ENCODE measurements around the gene DBT. TPM values are rescaled to one million over a fixed set of nuclear protein-coding genes. Genes with fewer than 3 reads are reported as not detected.
"Not testable (repeated sequence)": the region's sequence is repeated elsewhere in the genome, so short reads cannot be mapped to it uniquely, and the experiment has no call there.

Gene DBT
- total RNA-seq, 1 donor from 2014 or later: 13.7 TPM

DNA sequence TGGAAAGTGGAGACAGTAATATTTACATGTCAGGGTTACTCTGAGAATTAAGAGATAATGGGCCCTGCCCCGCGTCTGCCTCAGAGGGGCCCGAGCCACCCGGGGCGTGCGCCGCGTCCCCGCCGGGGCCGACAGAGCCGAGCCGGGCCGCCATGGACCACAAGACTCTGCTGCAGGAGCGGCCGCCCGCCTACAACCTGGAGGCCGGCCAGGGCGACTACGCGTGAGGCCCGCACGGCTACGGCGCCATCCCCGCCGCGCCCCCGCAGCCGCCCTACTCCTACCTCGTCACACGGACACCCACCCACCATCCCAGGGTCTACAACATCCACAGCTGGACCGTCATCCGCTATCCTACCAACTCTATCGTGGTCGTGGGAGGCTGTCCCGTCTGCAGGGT is 36.5 kb downstream of the DBT start:
- Histone ChIP-seq H3K9ac (no peak overlapping the region), H3K36me3 (peaks cover 21% of the 10 kb centered on the region), H3K4me1 (no peaks in the 10 kb centered on the region), H3F3A (ENCODE audit: low read depth) (no peaks in the 10 kb centered on the region), H4K20me1 (ENCODE audit: low read depth) (no peaks in the 10 kb centered on the region), H3K4me3 (no peak overlapping the region), H3K4me2 (no peak overlapping the region), H3K27me3 (no peaks in the 10 kb centered on the region), H3K9me3 (ENCODE audit: low read depth) (no peaks in the 10 kb centered on the region), H3K27ac (no peak overlapping the region), H2AFZ (replicated peaks) (no peak overlapping the region), H3K79me2 (ENCODE audit: low read depth) (no peaks in the 10 kb centered on the region)
- Mint-ChIP-seq H3K9me3 (no peaks in the 10 kb centered on the region), H3K4me3 (no peak overlapping the region), H3K4me1 (no peaks in the 10 kb centered on the region), H3K27me3 (ENCODE audit: insufficient read depth, low read depth) (peaks cover 5% of the 10 kb centered on the region), H3K27ac (no peak overlapping the region), H3K36me3 (peaks cover 4% of the 10 kb centered on the region)
- DNase-seq (ENCODE audit: low spot score): no peak
- no peak for TF ChIP-seq EZH2phosphoT487 (IDR thresholded peaks at IDR 0.05)
- TF ChIP-seq EZH2 (IDR thresholded peaks at IDR 0.05): no peak
- TF ChIP-seq, protein P1, sequence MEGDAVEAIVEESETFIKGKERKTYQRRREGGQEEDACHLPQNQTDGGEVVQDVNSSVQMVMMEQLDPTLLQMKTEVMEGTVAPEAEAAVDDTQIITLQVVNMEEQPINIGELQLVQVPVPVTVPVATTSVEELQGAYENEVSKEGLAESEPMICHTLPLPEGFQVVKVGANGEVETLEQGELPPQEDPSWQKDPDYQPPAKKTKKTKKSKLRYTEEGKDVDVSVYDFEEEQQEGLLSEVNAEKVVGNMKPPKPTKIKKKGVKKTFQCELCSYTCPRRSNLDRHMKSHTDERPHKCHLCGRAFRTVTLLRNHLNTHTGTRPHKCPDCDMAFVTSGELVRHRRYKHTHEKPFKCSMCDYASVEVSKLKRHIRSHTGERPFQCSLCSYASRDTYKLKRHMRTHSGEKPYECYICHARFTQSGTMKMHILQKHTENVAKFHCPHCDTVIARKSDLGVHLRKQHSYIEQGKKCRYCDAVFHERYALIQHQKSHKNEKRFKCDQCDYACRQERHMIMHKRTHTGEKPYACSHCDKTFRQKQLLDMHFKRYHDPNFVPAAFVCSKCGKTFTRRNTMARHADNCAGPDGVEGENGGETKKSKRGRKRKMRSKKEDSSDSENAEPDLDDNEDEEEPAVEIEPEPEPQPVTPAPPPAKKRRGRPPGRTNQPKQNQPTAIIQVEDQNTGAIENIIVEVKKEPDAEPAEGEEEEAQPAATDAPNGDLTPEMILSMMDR (IDR thresholded peaks at IDR 0.05): no peak

DNA sequence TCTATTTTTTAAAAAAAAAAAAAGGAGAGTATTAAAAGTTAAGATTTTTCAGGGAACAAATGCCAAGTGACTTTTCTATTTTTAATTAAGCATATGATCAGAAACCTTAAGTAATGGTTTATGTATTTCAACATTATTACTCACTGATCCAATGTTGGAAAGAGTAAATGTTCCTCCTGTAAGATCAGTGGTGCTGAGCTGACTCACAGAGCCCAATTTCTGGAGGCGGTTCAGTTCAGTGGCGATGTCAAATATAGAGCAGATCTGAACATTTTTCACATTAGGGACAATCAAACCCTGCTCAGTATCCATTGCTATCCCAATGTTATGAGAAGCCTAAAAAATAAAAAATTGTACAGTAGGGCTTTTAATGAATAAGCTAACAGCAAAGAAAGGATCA is 43.3 kb downstream of the DBT start:
- H3K9ac ChIP-seq: no peak overlapping the region
- H3K36me3 Mint-ChIP-seq: peaks cover 51% of the 10 kb centered on the region
- no peak for TF ChIP-seq EZH2phosphoT487 (IDR thresholded peaks at IDR 0.05)
- TF ChIP-seq EZH2 (IDR thresholded peaks at IDR 0.05): no peak
- TF ChIP-seq, protein P1 (IDR thresholded peaks at IDR 0.05): no peak

DNA sequence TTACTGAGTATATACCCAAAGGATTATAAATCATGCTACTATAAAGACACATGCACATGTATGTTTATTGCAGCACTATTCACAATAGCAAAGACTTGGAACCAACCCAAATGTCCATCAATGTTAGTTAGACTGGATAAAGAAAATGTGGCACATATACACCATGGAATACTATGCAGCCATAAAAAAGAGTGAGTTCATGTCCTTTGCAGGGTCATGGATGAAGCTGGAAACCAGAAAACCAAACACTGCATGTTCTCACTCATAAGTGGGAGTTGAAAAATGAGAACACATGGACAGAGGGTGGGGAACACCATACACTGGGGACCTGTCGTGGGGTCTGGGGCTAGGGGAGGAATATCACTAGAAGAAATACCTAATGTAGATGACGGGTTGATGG is 44.0 kb downstream of the DBT start:
- H3K4me1 ChIP-seq, H3K27ac Mint-ChIP-seq: not testable (repeated sequence)

More for the DNA sequence above, 43.3 kb downstream of the DBT start:
- Histone ChIP-seq H3K27ac (no peak overlapping the region), H3K27me3 (no peaks in the 10 kb centered on the region), H2AFZ (replicated peaks) (no peak overlapping the region), H3K4me3 (no peak overlapping the region), H3K4me2 (no peak overlapping the region), H3K9me3 (ENCODE audit: low read depth) (no peaks in the 10 kb centered on the region), H3K36me3 (peaks cover 28% of the 10 kb centered on the region), H3K4me1 (no peaks in the 10 kb centered on the region), H3F3A (ENCODE audit: low read depth) (no peaks in the 10 kb centered on the region), H3K79me2 (ENCODE audit: low read depth) (no peaks in the 10 kb centered on the region), H4K20me1 (ENCODE audit: low read depth) (no peaks in the 10 kb centered on the region)
- H3K27ac Mint-ChIP-seq: no peak overlapping the region
- H3K9me3 Mint-ChIP-seq: peaks cover 18% of the 10 kb centered on the region
- no peak overlapping the region for H3K4me3 Mint-ChIP-seq
- no peaks in the 10 kb centered on the region for H3K4me1 Mint-ChIP-seq
- no peaks in the 10 kb centered on the region for H3K27me3 Mint-ChIP-seq (ENCODE audit: insufficient read depth, low read depth)
- DNase-seq (ENCODE audit: low spot score): no peak

DNA sequence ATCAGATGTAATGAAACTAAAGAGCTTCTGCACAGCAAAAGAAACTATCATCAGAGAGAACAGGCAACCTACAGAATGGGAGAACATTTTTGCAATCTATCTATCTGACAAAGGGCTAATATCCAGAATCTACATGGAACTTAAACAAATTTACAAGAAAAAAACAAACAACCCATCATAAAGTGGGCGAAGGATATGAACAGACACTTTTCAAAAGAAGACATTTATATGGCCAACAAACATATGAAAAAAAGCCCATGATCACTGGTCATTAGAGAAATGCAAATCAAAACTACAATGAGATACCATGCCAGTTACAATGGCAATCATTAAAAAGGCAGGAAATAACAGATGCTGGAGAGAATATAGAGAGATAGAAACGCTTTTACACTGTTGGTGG is 44.5 kb downstream of the DBT start:
- H3K9ac ChIP-seq; H3K79me2 ChIP-seq (ENCODE audit: low read depth); H3K4me3 Mint-ChIP-seq; H4K20me1 ChIP-seq (ENCODE audit: low read depth); H2AFZ ChIP-seq (replicated peaks); H3K4me2 ChIP-seq; H3K27ac Mint-ChIP-seq; H3K27ac ChIP-seq; H3K27me3 ChIP-seq; H3K9me3 ChIP-seq (ENCODE audit: low read depth); H3K4me1 ChIP-seq; DNase-seq (ENCODE audit: low spot score); H3K4me3 ChIP-seq; H3K4me1 Mint-ChIP-seq; H3K27me3 Mint-ChIP-seq (ENCODE audit: insufficient read depth, low read depth); H3F3A ChIP-seq (ENCODE audit: low read depth): not testable (repeated sequence)
- peaks cover 56% of the 10 kb centered on the region for H3K36me3 Mint-ChIP-seq
- peaks cover 19% of the 10 kb centered on the region for H3K9me3 Mint-ChIP-seq
- H3K36me3 ChIP-seq: peaks cover 25% of the 10 kb centered on the region

More for the DNA sequence above, 44.0 kb downstream of the DBT start:
- not testable (repeated sequence) for H3K27me3 Mint-ChIP-seq (ENCODE audit: insufficient read depth, low read depth); H3K9ac ChIP-seq; H3K27me3 ChIP-seq; H3K4me1 Mint-ChIP-seq; DNase-seq (ENCODE audit: low spot score); H3K79me2 ChIP-seq (ENCODE audit: low read depth); H3K4me3 ChIP-seq; H3K4me3 Mint-ChIP-seq; H3F3A ChIP-seq (ENCODE audit: low read depth); H3K9me3 ChIP-seq (ENCODE audit: low read depth); H3K4me2 ChIP-seq; H3K27ac ChIP-seq; H2AFZ ChIP-seq (replicated peaks); H4K20me1 ChIP-seq (ENCODE audit: low read depth)
- H3K36me3 ChIP-seq: peaks cover 29% of the 10 kb centered on the region
- H3K9me3 Mint-ChIP-seq: peaks cover 19% of the 10 kb centered on the region
- H3K36me3 Mint-ChIP-seq: peaks cover 58% of the 10 kb centered on the region

DNA sequence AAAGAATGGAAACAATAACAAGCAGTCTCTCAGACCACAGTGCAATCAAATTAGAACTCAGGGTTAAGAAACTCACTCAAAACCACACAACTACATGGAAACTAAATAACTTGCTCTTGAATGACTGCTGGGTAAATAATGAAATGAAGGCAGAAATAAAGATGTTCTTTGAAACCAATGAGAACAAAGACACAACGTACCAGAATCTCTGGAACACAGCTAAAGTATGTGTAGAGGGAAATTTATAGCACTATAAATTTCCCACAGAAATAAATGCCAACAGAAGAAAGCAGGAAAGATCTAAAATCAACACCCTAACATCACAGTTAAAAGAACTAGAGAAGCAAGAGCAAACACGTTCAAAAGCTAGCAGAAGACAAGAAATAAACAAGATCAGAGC is 46.9 kb downstream of the DBT start:
- peaks cover 27% of the 10 kb centered on the region for H3K36me3 ChIP-seq
- H3F3A ChIP-seq (ENCODE audit: low read depth); H3K4me3 Mint-ChIP-seq: not testable (repeated sequence)

DNA sequence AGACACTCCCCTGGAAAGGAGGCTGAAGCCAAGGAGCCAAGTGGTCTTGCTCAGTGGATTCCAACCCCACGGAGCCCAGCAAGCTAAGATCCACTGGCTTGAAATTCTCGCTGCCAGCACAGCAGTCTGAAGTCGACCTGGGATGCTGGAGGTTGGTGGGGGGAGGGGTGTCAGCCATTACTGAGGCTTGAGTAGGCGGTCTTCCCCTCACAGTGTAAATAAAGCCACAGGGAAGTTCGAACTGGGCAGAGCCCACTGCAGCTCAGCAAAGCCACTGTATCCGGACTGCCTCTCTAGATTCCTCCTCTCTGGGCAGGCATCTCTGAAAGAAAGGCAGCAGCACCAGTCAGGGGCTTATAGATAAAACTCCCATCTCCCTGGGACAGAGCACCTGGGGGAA is 49.6 kb downstream of the DBT start:
- H3K4me3 ChIP-seq; H3F3A ChIP-seq (ENCODE audit: low read depth); H3K9me3 ChIP-seq (ENCODE audit: low read depth); H3K4me1 Mint-ChIP-seq; H3K9ac ChIP-seq; H3K27me3 Mint-ChIP-seq (ENCODE audit: insufficient read depth, low read depth); H3K27me3 ChIP-seq; H2AFZ ChIP-seq (replicated peaks); H3K4me3 Mint-ChIP-seq; H3K79me2 ChIP-seq (ENCODE audit: low read depth); H4K20me1 ChIP-seq (ENCODE audit: low read depth); H3K27ac Mint-ChIP-seq: not testable (repeated sequence)
- peaks cover 26% of the 10 kb centered on the region for H3K36me3 ChIP-seq
- H3K9me3 Mint-ChIP-seq: peaks cover 12% of the 10 kb centered on the region
- DNase-seq (ENCODE audit: low spot score): peak; percentile 64
- peaks cover 60% of the 10 kb centered on the region for H3K36me3 Mint-ChIP-seq
- peak overlapping the region; percentile 57 for H3K4me2 ChIP-seq
- H3K4me1 ChIP-seq: peaks cover 11% of the 10 kb centered on the region
- peak overlapping the region; percentile 67 for H3K27ac ChIP-seq

More for the DNA sequence above, 46.9 kb downstream of the DBT start:
- DNase-seq (ENCODE audit: low spot score); H2AFZ ChIP-seq (replicated peaks); H3K27me3 Mint-ChIP-seq (ENCODE audit: insufficient read depth, low read depth); H3K79me2 ChIP-seq (ENCODE audit: low read depth); H3K4me3 ChIP-seq; H3K9ac ChIP-seq; H3K27me3 ChIP-seq; H4K20me1 ChIP-seq (ENCODE audit: low read depth); H3K4me2 ChIP-seq; H3K27ac ChIP-seq; H3K27ac Mint-ChIP-seq; H3K4me1 Mint-ChIP-seq; H3K9me3 ChIP-seq (ENCODE audit: low read depth): not testable (repeated sequence)
- peaks cover 19% of the 10 kb centered on the region for H3K9me3 Mint-ChIP-seq
- peaks cover 61% of the 10 kb centered on the region for H3K36me3 Mint-ChIP-seq
- H3K4me1 ChIP-seq: peaks cover 11% of the 10 kb centered on the region
